Motor neuron (in vitro differentiated cells): ENCODE data around the gene BICDL2. TPM values are rescaled to one million over a fixed set of nuclear protein-coding genes. Genes with fewer than 3 reads are reported as not detected.
"Not testable (repeated sequence)": the region's sequence is repeated elsewhere in the genome, so short reads cannot be mapped to it uniquely, and the experiment has no call there.

Experiments
- ATAC-seq, 8 experiments: fragments of 200-7000 bp; cut with Tn5 transposase; replicated peaks in 6 of 8; 2 replicates each; pipeline ENCODE4 v1.8.0; 2021; ENCODE audit warnings: mild to moderate bottlenecking in 8 of 8, moderate library complexity in 8 of 8
- H3K27ac ChIP-seq, 2 donors: fragments of 250-450 bp; sonication (Bioruptor Pico); 2 replicates each; pipeline ENCODE4 v1.9.0; 2021; ENCODE audit warnings: antibody characterized with exemption in 2 of 2, mild to moderate bottlenecking in 2 of 2, moderate library complexity in 1 of 2
- H3K4me1 ChIP-seq, 2 donors: fragments of 250-450 bp; sonication (Bioruptor Pico); replicated peaks in 1 of 2; 2 replicates each; pipeline ENCODE4 v1.6.1; 2021; ENCODE audit warnings: antibody characterized with exemption in 2 of 2, mild to moderate bottlenecking in 2 of 2, moderate library complexity in 1 of 2
- H3K4me3 ChIP-seq, 5 donors: fragments of 250-450 bp; sonication (Bioruptor Pico); 2 replicates each; pipeline ENCODE4 v1.9.0; 2021; ENCODE audit warnings: antibody characterized with exemption in 5 of 5, mild to moderate bottlenecking in 5 of 5, moderate library complexity in 4 of 5
- WGBS, 10 experiments: fragments of 450-650 bp; shearing (Covaris generic); methylation state at CpG; one replicate each; pipeline ENCODE4 v1.0.0; 2022; 5-methylcytosine and 5-hydroxymethylcytosine counted together
- in situ Hi-C, 9 experiments: fragments of 400-800 bp; cut with MboI; loops; one replicate each; pipeline ENCODE4 v1.15.0; 2021; ENCODE audit warnings: low sequenced_read_pairs in 9 of 9, low pct_unique_long_range_greater_than_20kb in 2 of 9; ENCODE audit not compliant: unreplicated experiment in 9 of 9
- total RNA-seq, 8 experiments: library from RNA; unstranded; fragments of 300-600 nt; gene quantifications; 2 replicates each; pipeline versions ENCODE4 v1.2.3 to v1.2.4, GENCODE V29; 2022

The BICDL2 gene
- total RNA-seq, 8 experiments from 2014 or later: 0.11 to 0.95 (median 0.21) TPM

DNA sequence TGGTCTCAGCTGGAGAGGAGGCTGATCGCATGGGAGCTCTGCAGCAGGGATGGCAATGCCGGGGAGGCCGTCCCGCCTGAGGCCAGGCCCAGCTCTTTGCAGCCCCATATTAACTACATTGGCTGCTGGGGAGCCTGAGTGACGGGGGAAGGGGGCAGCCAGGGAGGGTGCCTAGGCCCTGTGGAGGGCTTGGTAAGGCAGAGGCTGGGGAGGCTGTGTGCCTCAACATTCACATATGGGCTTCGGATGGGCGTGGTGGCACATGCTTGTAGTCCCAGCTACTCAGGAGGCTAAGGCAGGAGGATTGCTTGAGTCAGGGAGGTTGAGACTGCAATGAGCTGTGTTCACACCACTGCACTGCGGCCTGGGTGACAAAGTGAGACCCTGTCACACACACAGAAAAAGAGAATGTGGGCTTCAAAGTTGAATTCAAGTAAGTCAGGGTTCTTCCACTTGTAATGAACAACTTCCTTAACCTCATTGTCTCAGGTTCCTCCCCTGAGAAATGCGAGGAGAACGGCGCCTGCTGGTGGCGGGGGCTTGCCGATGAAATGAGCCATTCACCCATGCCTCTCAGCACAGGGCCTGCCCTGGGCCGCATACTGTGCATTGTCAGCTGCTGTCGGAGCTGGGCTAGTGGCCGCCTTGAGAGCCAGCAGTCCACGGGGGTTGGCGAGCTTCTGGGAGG is 36.0 kb upstream of the BICDL2 start:
- H3K4me3 ChIP-seq, H3K27ac ChIP-seq, H3K4me1 ChIP-seq, in situ Hi-C loops: not testable (repeated sequence)
- no CpG with 5 or more reads among the region's 18 CpGs for WGBS, 10 experiments
- peak in 1 of 8 experiments; percentile 11 for ATAC-seq

GRCh38 chr16:3072148-3072547 is 35.4 kb upstream of the BICDL2 start:
- in situ Hi-C loops, H3K27ac ChIP-seq, H3K4me3 ChIP-seq, H3K4me1 ChIP-seq: not testable (repeated sequence)
- peak in 2 of 8 experiments; percentile 14 to 23 for ATAC-seq
- no CpG with 5 or more reads among the region's 4 CpGs for WGBS, 10 experiments

DNA sequence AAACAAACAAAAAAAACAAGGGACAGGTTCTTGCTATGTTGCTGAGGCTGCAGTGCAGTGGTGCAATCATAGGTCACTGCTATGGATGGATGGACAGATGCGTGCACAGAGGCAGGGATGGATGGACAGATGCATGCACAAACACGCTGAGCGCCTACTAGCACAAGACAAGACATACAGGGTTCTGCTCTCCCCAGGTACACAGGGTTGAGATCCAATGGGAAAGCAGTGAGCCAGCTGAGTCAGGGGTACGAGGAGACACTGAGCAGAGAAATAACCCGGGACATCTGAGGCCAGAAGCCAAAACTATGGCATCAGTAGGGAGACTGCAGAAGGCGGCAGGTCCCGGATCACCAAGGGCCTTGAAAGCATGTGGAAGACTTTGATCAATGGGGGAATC is 34.9 kb upstream of the BICDL2 start:
- no peak for ATAC-seq
- Histone ChIP-seq H3K4me3 (no peak overlapping the region), H3K4me1 (no peaks in the 10 kb centered on the region), H3K27ac (no peak overlapping the region)
- 0 to 100% (median 84%) methylated on average over 1 to 6 of the region's 7 CpGs; no CpG with 5 or more reads in 2 of the 10 experiments for WGBS, 10 experiments
- in situ Hi-C loops: no loop called here

- Histone ChIP-seq H3K4me3 (no peak overlapping the region), H3K27ac (no peak overlapping the region), H3K4me1 (no peaks in the 10 kb centered on the region)
- 87 to 100% (median 94%) methylated on average over 2 to 7 of the region's 9 CpGs; no CpG with 5 or more reads in 7 of the 10 experiments for WGBS, 10 experiments
- in situ Hi-C loops: no loop called here
- peak in 2 of 8 experiments; percentile 15 to 25 for ATAC-seq
These were observed 33.9 kb upstream of the BICDL2 start for GRCh38 chr16:3070608-3071111.

- H3K4me1 ChIP-seq, H3K27ac ChIP-seq, H3K4me3 ChIP-seq, ATAC-seq, in situ Hi-C loops: not testable (repeated sequence)
- no CpG with 5 or more reads among the region's 11 CpGs for WGBS, 10 experiments
These were observed 32.4 kb upstream of the BICDL2 start for GRCh38 chr16:3069146-3069545.

DNA sequence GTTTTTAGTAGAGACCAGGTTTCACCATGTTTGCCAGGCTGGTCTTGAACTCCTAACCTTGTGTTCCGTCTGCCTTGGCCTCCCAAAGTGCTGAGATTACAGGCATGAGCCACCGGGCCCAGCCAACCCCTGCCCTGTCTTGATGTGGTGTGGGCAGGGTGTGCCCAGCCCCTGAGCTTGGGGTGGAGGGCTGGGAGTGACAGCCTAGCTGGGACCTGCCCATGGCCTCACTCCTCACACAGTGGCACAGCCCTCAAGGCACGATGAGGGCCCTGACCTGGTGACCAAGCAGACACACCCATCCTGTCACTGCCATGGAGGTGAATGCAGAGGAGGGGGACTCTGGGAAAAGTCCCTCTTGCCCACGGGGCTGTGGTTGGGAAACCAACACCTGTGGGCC is 31.7 kb upstream of the BICDL2 start:
- Histone ChIP-seq H3K27ac (no peak overlapping the region), H3K4me3 (no peak overlapping the region), H3K4me1 (no peaks in the 10 kb centered on the region)
- in situ Hi-C loops: no loop called here
- ATAC-seq: no peak
- 40 to 90% (median 73%) methylated on average over 1 to 3 of the region's 4 CpGs; no CpG with 5 or more reads in 5 of the 10 experiments for WGBS, 10 experiments

DNA sequence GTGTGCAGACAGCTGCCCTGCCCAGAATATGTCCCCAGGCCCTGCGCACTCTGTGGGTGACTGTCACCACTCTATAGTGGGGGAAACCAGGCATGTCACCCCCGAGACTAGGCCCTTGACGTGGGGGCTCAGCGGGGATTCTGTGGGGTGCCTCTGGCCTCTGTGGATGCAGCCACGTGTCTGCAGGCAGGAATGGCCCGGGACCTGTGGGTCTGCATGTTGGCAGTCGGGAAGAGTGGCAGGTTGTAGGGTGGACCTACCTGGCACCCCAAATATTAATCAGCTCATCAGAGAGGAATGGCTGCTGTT is 29.6 kb upstream of the BICDL2 start:
- no peak overlapping the region for H3K4me3 ChIP-seq
- H3K27ac ChIP-seq: no peak overlapping the region
- WGBS, 10 experiments: 100% methylated on average over 1 of the region's 7 CpGs; no CpG with 5 or more reads in 9 of the 10 experiments
- in situ Hi-C loops: no loop called here
- ATAC-seq: no peak
- H3K4me1 ChIP-seq: no peaks in the 10 kb centered on the region

DNA sequence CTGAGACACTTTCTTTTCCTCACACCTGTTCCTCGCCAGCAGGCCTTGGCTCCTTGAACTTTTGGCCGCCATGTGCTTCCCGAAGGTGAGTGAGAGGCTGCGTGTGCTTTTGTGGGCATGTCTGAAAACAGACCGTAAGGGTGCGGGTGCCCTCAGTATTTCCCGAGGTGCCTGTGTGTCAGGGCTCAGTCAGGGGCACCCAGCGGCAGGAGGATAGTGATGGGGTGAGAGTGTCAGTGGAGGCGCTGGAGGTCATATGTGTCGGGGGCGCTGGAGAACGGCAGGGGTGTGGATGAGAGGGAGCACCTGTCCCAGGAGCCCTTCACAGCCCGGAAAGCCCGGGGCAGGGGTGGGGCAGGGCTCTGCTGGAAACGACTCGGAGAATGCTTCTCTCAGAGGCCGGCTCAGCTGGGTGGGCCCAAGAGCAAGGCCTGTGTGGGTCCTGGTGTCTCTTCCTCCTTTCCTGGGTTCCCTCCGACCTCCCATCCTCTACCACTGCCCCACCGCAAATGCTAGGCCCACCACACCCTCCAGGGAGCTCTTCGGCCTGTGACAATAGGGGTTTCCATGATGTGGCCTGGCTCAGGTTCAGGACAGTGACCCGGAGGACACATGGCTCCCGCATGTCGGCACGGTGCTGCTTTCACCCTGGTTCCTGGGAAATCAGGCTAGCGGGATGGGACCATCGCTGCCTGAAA is 29.1 kb upstream of the BICDL2 start:
- no peaks in the 10 kb centered on the region for H3K4me1 ChIP-seq
- ATAC-seq: peak in 2 of 8 experiments; percentile 7 to 8
- H3K27ac ChIP-seq: no peak overlapping the region
- no peak overlapping the region for H3K4me3 ChIP-seq
- 40 to 100% (median 91%) methylated on average over 1 to 4 of the region's 26 CpGs; no CpG with 5 or more reads in 4 of the 10 experiments for WGBS, 10 experiments
- in situ Hi-C loops: no loop called here

DNA sequence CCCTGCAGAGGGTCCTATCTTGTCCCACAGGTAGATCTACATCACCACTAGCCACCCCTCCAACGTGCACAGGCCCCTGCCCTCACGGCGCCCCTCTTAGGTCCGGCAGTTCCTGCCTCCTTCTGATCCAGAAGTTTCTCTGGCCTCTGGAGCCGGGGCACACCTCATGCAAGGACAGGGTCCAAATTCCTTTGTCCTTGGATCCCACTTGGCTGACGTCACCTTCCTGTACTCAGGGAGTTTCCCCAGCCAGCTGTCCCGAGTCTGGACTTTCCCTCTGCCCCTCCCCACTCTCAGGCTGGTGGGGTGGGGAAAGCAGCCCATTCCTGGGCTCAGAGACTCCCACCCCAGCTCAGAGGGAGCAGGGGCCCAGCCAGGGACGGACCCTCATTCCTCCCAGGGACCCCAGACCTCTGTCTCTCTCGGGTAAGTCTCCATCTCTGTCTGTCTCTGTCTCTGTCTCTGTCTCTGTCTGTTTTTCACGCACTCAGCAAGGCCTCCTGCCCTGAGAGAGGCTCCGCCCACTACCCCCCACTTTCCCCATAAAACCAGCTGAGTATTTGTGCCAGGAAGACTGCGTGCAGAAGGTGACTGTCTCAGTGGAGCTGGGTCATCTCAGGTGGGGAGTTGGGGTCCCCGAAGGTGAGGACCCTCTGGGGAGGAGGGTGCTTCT is 28.5 kb upstream of the BICDL2 start, which contains the start of gene IL32:
Gene IL32, plus strand, starts transcription at position 572 of the 673 bp plus-strand sequence. CDS start 172 bp downstream, outside the sequence.
- ATAC-seq: peak in 6 of 8 experiments; percentile 14 to 86 (median 54)
- Histone ChIP-seq H3K4me1 (no peaks in the 10 kb centered on the region), H3K27ac (no peak within 1 kb of the TSS), H3K4me3 (no peak within 1 kb of the TSS)
- in situ Hi-C loops: no loop called here
- WGBS, 10 experiments: 33 to 84% (median 60%) methylated on average over 1 to 7 of the region's 13 CpGs; no CpG with 5 or more reads in 7 of the 10 experiments

DNA sequence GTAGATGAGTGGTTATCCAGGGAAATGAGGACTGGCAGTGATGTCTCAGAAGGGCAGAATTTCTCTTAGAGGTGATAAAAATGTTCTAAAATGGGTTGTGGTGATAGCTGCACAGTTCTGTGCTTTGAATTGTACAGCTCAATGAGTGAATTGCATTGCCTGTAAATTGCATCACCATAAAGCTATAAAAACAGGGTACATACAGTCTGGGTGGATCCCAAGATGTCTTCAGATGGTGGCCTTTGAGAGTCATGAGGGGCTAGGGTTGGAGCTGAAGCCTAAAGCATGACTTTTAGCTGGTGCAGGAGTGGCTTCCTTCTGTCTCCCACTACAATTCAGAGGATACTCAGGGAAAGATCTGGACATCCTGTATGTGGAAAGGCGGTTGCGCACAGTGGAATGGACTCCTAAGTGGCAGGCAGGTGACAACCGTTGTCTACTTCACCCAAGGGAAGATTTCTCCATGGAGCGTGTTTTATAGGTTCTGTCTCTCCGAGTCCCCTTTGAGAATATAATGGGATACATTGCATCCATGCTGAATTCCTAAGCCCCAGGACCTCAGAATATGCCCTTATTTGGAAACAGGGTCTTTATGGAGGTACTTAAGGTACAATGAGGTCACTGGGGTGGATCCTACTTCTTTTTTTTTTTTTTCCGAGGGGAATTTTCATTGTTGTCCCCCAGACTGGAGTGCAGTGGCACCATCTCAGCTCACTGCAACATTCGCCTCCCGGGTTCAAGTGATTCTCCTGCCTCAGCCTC is 27.1 kb upstream of the BICDL2 start:
- Histone ChIP-seq H3K27ac (no peak overlapping the region), H3K4me1 (peaks cover 0 to 6% of the 10 kb centered on the region in 2 donors), H3K4me3 (no peak overlapping the region)
- in situ Hi-C loops: no loop called here
- no peak for ATAC-seq
- WGBS, 10 experiments: 76 to 100% (median 82%) methylated on average over 1 to 6 of the region's 8 CpGs; no CpG with 5 or more reads in 4 of the 10 experiments

DNA sequence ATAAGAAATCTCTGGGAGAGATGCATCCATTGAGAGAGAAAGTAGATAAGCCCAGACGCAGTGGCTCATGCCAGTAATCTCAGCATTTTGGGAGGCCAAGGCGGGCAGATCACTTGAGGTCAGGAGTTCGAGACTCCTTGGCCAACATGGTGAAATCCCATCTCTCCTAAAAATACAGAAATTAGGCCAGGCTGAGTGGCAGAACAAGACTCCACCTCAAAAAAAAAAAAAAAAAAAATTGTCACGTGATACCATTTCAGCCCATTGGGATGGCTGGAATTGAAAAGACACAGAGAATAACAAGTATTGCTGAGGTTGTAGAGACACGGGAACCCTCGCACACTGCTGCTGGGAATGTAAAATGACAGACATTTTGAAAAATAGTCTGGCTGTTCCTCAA is 25.8 kb upstream of the BICDL2 start:
- Histone ChIP-seq H3K4me1 (peaks cover 3 to 9% of the 10 kb centered on the region in 2 donors), H3K4me3 (no peak overlapping the region), H3K27ac (no peak overlapping the region)
- in situ Hi-C loops: no loop called here
- no peak for ATAC-seq
- 60 to 100% (median 87%) methylated on average over 1 to 6 of the region's 6 CpGs for WGBS, 10 experiments

DNA sequence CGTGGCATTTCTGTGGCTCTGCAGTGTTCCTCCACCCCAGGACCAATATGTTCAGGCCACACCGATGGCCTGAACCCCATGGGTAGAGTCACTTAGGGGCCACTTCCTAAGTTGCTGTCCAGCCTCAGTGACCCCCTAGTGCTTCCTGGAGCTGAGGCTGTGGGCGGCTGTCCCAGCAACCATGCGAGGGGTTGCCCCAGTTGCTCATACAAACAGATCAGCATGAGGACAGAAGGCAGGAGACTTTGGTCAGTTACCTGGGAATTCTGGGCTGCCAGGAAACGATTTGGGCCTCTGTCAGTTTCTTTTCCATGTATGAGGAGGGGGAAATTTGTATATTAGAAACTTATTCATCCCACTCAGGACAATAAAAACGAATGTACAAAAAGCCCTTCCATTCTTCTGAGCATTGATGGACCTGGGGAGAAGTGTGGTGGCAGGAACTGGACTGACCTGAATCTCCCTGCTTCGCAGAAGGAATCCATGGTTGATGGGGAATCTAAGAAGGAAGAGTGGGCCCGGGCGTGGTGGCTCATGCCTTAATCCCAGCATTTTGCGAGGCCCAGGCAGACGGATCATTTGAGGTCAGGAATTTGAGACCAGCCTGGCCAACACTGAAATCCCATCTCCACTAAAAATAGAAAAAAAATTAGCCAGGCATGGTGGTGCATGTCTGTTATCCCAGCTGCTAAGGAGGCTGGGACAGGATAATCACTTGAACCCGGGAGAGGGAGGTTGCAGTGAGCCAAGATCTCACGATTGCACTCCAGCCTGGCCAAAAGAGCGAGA is 23.8 kb upstream of the BICDL2 start:
- WGBS, 10 experiments: 57 to 100% (median 87%) methylated on average over 1 to 9 of the region's 14 CpGs; no CpG with 5 or more reads in 1 of the 10 experiments
- H3K27ac ChIP-seq: no peak overlapping the region
- in situ Hi-C loops: no loop called here
- H3K4me1 ChIP-seq: peaks cover 3 to 9% of the 10 kb centered on the region in 2 donors
- H3K4me3 ChIP-seq: no peak overlapping the region
- no peak for ATAC-seq
